Measurements from ENCODE around the gene DCAF16. TPM values are rescaled to one million over a fixed set of nuclear protein-coding genes. Genes with fewer than 3 reads are reported as not detected.

DCAF16 gene
- total RNA-seq, 1 donor from 2014 or later: 27.0 TPM

GRCh38 chr4:17771284-17771908 is 39.2 kb downstream of the DCAF16 start:
- no peak for DNase-seq (ENCODE audit: low read depth)
- TF ChIP-seq, protein P1, sequence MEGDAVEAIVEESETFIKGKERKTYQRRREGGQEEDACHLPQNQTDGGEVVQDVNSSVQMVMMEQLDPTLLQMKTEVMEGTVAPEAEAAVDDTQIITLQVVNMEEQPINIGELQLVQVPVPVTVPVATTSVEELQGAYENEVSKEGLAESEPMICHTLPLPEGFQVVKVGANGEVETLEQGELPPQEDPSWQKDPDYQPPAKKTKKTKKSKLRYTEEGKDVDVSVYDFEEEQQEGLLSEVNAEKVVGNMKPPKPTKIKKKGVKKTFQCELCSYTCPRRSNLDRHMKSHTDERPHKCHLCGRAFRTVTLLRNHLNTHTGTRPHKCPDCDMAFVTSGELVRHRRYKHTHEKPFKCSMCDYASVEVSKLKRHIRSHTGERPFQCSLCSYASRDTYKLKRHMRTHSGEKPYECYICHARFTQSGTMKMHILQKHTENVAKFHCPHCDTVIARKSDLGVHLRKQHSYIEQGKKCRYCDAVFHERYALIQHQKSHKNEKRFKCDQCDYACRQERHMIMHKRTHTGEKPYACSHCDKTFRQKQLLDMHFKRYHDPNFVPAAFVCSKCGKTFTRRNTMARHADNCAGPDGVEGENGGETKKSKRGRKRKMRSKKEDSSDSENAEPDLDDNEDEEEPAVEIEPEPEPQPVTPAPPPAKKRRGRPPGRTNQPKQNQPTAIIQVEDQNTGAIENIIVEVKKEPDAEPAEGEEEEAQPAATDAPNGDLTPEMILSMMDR (conservative IDR thresholded peaks at IDR 0.05; ENCODE audit: low read depth, low read length): no peak
- H3K4me3 ChIP-seq (ENCODE audit: low read depth, low read length): no peak overlapping the region

DNA sequence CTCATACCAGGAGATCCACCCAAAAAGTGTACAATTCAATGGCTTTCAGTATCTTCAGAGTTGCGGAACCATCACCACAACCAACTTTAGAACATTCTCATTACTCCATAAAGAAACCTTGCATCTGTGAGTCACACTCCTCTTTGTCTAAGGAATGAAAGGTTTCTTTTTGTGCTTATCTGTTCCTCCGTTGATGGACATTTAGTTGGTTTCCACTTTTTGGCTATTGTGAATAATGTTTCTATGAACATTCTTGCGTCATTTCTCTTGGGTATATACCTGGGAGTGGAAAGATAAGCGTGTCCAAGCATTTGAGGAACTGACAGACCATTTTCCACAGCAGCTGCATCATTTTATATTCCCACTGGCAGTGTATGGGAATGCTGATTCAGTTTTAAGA is 39.7 kb downstream of the DCAF16 start:
- no peak for DNase-seq (ENCODE audit: low read depth)
- TF ChIP-seq, protein P1 (conservative IDR thresholded peaks at IDR 0.05; ENCODE audit: low read depth, low read length): no peak
- H3K4me3 ChIP-seq (ENCODE audit: low read depth, low read length): no peak overlapping the region

- TF ChIP-seq, protein P1 (conservative IDR thresholded peaks at IDR 0.05; ENCODE audit: low read depth, low read length): no peak
- no peak for DNase-seq (ENCODE audit: low read depth)
- no peak overlapping the region for H3K4me3 ChIP-seq (ENCODE audit: low read depth, low read length)
These were observed 41.0 kb downstream of the DCAF16 start for GRCh38 chr4:17769406-17770174.

DNA sequence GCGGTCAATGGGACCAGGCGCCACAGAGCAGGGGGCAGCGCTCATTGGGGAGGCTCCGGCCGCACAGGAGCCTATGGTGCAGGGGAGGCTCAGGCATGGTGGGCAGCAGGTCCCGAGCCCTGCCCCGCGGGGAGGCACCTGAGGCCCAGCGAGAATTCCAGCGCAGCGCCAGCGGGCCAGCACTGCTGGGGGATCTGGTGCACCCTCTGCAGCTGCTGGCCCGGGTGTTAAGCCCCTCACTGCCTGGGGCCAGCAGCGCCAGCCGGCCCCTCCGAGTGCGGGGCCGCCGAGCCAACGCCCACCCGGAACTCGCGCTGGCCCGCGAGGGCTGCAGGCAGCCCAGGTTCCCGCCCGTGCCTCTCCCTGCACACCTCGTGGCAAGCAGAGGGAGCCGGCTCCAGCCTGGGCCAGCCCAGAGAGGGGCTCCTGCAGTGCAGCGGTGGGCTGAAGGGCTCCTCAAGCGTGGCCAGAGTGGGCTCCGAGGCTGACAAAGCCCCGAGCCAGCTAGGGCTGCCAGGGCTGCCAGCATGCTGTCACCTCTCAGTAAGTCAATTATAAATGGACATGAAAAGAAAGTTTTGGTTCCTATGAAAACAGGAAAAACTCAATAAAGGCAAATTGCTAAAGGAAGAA is 43.6 kb downstream of the DCAF16 start:
- TF ChIP-seq, protein P1 (conservative IDR thresholded peaks at IDR 0.05; ENCODE audit: low read depth, low read length): no peak
- no peak overlapping the region for H3K4me3 ChIP-seq (ENCODE audit: low read depth, low read length)
- DNase-seq (ENCODE audit: low read depth): no peak

DNA sequence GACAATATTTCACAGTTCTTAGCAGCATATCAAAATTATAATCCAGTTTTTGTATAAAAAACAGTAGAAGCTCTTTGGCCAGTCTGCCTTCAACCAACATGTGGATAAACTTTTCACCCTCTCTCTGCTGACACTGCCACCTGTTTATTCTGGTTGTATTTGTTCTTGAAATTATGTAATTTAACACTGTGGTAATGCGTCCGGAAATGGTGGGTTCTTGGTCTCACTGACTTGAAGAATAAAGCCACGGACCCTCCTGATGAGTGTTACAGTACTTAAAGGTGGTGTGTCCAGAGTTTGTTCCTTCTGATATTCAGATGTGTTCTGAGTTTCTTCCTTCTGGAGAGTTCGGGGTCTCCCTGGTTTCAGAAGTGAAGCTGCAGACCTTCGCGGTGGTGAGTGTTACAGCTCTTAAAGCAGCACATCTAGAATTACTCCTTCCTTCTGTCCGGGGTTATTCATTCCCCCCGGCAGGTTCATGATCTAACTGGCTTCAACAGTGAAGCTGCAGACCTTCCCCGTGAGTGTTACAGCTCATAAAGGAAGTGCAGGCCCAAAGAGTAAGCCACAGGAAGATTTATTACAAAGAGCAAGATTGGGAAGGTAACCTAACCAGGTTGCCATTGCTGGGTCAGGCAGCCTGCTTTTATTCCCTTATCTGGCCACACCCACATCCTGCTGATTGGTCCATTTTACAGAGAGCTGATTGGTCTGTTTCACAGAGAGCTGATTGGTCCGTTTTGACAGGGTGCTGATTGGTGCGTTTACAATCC is 44.9 kb downstream of the DCAF16 start:
- TF ChIP-seq, protein P1 (conservative IDR thresholded peaks at IDR 0.05; ENCODE audit: low read depth, low read length): no peak

GRCh38 chr4:17763931-17764330 is 46.6 kb downstream of the DCAF16 start:
- no peak for DNase-seq (ENCODE audit: low read depth)
- TF ChIP-seq, protein P1 (conservative IDR thresholded peaks at IDR 0.05; ENCODE audit: low read depth, low read length): no peak
- H3K4me3 ChIP-seq (ENCODE audit: low read depth, low read length): no peak overlapping the region

More for the DNA sequence above, 44.9 kb downstream of the DCAF16 start:
- no peak for DNase-seq (ENCODE audit: low read depth)
- H3K4me3 ChIP-seq (ENCODE audit: low read depth, low read length): no peak overlapping the region

Data from epithelial cell of proximal tubule (primary cell).